ENCODE results near the gene STYXL1.
A peak's percentile ranks its signal among the peaks of the same experiment; 100 is the strongest.
"Not testable (repeated sequence)": the region's sequence is repeated elsewhere in the genome, so short reads cannot be mapped to it uniquely, and the experiment has no call there.

STYXL1 gene

DNA sequence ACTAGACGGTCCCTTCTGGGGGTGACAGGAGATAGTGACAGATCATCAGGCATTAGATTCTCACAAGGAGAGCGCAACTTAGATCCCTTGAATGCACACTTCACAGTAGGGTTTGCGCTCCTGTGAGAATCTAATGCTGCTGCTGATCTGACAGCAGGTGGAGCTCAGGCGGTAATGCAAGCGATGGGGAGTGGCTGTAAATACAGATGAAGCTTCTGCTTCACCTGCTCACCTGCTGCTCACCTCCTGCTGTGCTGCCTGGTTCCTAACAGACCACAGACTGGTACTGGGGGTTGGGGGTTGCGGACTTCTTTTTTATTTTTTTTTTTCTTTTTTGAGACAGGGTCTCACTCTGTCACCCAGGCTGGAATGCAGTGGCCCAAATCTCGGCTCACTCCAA is 18.1 kb downstream of the STYXL1 start:
- not testable (repeated sequence) for DNase-seq (ENCODE audit: low read depth)

DNA sequence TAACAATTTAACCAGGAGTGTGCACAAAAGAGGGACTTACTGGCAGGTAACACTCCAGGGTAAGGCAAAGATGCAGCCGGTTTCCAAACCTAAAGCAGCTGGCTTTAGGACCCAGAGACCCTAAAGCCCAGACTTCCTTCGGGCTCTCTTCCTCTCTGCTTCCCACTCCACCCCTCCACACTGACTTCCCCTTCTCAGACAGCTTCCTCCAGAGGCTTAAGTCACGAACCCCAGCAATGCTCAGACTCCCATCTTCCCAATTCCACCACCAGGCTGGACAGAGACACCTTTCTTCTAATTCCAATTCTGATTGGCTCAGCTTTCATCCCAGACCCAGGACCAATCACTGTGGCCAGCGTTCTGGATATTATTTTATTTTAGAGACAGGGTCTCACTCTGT is 24.8 kb downstream of the STYXL1 start:
- no peak for DNase-seq (ENCODE audit: low read depth)

DNA sequence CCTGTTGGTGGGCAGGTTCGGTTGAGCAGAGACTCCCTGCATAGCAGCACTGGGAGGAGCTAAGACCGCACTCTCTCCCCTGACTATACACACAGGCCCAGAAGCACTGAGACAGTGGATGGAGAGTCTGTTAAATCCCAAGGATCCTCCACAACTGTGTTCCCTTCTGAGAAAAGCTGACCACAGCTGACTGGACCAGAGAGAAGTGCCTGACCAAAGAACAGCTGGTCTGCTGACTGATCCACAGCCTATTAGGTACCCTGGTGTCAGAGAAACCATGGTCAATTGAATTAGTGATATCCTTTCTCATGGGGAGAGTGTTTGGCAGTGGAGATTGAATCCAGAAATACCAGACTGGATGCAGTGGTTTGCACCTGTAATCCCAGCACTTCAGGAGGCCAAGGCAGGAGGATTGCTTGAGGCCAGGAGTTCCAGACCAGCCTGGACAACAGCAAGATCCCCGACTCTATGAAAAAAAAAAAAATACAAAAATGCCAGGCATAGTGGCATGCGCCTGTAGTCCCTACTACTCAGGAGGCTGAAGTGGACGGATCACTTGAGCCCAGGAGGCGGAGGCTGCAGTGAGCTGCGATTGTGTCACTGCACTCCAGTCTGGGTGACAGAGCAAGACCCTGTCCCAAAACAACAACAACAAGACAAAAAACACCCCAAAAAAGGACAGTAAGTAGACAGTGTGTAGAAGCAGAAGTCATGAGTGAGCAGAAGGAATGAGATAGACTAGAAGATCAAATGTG is 25.6 kb downstream of the STYXL1 start:
- no peak for DNase-seq (ENCODE audit: low read depth)

DNA sequence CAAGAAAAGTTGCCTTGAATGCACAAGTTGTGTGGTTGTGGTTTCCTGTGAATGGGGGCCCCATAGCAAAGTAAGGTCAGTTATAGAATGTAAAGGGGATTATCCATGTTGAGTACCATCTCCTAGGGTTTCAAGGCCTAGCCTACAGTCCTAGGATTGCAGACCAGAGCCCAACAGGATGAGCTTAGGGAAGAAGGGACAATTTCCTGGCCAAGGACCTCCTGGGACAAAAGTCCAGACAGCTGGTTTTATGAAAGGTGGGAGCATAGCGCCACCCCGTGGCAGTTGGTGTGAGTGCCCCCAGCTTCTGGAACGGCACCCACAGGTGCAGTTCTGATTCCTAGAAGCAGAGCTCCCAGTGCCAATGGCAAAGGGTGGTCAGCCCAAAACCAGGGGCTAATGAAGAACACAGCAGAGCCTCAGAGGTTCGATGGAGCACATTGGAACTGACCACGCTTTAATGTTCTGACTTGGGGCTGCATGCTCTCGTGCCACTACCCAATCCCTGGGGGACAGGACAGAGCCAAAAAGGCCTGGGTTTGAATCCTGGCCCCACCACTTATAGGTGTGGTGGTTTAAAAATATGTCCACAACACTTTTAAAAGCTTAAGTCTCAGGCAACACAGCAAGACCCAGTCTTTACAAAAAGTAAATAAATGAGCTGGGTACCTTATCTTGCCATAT is 27.6 kb downstream of the STYXL1 start:
- DNase-seq (ENCODE audit: low read depth) = peak; percentile 52

DNA sequence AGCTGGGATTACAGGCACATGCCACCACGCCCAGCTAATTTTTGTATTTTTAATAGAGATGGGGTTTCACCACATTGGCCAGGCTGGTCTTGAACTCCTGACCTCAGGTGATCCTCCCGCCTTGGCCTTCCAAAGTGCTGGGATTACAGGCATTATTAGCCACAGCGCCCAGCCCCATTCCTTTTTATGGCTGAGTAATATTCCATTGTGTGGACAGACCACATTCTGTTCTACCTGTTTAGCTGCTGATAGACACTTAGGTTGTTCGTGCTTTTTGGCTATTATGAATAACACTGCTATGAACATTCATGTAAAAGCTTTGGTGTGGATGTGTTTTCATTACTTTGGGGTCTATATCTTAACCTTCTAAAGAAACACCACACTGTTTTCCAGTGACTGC is 29.3 kb downstream of the STYXL1 start:
- not testable (repeated sequence) for DNase-seq (ENCODE audit: low read depth)

DNA sequence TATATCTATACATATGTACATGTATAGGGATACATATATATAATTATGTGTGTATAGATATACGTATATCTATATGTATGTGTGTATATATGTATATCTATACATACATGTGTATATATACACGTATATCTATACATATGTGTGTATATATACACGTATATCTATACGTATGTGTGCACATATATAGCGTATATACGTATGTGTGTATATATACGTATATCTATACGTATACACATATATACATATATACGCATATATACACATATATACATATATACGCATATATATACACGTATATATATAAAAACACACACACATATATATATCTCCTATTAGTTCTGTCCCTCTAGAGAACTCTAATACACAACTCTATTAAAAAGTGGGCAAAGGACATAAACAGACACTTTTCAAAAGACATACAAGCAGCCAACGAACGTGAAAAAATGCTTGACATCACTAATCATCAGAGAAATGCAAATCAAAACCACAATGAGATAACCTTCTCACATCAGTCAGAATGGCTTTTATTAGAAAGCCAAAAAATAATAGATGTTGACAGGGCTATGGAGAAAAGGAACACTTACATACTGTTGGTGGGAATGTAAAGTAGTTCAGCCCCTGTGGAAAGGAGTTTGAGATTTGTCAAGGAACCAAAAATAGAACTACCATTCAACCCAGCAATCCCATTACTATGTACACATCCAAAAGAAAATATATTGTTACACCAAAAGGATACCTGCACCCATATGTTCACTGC is 31.4 kb downstream of the STYXL1 start:
- DNase-seq (ENCODE audit: low read depth) = no peak

DNA sequence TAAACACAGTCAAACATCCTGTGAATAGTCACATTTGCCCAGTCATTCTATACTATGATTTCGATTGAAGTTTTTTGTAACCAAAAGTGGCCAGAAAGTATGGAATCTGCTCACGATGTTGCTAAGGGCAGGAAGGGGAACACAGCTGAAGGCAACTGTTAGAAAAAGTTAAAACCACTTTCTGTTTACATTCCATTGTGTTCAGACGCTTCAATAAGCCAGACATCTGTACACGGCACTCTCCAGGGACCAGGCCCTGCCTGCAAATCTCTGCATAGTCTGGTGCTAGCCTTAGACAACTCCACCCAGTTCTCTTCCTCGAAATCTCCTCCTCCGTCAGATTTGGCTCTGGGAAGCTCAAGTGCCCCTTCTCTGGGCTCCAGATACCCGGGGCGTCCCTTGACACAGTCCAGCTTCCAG is 36.3 kb downstream of the STYXL1 start:
- no peak for DNase-seq (ENCODE audit: low read depth)

DNA sequence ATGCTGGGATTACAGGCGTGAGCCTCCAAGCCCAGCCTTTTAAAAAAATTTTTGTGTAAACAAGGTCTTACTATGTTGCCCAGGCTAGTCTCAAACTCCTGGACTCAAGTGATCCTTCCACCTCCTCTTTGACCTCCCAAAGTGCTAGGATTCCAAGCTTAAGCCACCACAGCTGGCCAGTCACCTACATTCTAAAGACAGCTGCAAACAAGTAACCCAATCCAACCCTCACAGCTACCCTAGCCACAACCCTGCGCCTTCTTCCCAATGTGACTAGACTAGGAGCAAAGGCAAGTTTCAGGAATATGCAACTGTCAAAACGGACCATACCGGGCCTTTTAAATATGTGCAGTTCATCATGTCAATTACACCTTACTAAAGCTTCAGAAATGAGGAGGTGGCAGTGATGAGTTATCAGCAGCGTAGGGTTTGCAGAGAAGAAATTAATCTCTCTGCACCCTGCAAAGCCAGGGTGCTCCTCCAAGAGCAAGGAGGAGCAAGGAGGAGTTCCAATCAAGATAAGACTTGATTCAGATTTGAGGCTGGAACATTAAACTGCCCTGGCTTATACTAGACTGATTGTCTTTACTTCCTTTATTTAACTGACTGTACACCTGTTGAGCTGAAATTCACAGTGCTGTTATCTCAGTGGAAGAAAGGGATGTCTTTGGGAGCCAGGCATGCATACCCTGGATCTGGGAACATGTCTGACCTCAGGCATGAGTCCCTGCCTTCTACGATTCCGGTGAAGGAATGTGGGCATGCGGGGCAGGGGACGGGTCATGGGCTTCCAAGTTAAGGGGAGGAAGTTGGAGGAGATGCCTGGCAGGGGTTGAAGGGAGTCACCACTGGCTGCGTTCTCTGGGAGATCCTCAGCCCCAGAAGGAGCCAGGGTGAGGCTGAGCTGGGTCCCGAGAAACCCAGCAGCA is 37.9 kb downstream of the STYXL1 start:
- DNase-seq (ENCODE audit: low read depth) = no peak

DNA sequence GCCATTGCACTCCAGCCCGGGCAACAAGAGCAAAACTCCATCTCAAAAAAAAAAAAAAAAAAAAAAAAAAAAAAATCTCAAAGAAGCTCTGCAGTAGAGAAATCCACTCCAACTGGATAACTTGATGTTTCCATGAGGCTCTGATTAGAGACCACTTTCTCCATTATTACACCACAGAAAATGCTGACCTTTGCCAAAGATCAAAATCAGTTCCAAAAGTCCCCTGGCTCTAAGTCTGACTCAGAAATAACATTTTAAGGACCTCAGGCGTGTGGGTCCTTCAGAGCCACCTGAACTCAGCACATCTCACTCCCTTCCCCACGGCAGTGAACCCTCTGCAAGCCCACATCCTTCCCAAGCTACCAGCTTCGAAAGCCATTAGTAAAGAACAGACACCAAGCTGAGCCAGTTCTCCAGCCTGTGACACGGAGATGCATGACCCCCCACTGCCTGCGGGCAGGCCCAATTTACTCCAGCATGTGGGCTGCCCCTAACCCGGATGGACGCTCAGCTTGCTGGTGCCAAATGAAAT is 39.6 kb downstream of the STYXL1 start:
- DNase-seq (ENCODE audit: low read depth) = no peak

DNA sequence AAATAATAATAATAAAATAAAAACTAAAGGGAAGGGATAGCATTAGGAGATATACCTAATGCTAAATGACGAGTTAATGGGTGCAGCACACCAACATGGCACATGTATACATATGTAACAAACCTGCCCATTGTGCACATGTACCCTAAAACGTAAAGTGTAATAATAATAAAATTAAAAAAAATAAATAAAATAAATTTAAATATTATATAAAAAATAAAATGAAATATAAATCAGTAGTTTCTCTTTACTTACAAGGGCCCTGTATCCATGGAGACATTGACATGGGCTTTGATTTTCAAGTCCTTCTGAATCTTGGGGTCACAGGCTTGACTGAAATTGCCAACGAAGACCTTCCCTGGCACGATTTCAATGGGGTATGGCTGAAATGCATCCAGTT is 42.8 kb downstream of the STYXL1 start:
- DNase-seq (ENCODE audit: low read depth) = not testable (repeated sequence)

DNA sequence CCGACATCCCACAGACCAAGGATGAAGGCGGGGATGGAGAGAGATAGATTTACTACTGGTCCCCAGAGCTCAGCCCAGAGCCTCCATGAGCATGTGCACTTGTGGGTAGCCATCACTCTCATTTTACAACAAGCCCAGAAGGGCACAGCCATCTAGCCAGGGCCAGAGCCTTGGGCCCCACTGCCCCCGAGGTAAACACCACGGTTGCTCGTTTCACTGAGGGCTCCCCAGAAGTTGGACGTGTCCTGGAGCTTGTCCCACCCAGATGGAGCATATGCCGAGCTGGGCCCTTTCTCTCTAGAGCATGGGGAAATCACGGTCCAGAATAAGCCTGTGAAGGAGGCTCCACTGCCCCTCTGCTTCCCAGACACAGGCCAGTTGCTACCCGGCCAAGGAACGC is 44.4 kb downstream of the STYXL1 start:
- DNase-seq (ENCODE audit: low read depth) = no peak

DNA sequence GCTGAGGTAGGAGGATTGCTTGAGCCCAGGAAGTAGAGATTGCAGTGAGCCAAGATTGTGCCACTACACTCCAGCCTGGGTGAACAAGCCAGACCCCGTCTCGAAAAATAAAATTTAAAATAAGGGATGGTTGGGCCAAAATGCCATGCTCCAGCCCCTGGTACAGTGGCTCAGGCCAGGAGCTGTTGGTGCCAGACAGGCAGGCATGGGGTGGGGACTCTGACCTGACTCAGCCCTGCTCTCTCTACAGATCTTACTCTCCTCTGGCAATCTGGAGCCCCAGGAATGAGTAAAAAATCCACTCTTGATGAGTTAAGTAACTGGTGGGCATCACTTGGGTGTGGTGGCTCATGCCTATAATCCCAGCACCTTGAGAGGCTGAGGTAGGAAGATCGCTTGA is 45.0 kb downstream of the STYXL1 start:
- DNase-seq (ENCODE audit: low read depth) = no peak

DNA sequence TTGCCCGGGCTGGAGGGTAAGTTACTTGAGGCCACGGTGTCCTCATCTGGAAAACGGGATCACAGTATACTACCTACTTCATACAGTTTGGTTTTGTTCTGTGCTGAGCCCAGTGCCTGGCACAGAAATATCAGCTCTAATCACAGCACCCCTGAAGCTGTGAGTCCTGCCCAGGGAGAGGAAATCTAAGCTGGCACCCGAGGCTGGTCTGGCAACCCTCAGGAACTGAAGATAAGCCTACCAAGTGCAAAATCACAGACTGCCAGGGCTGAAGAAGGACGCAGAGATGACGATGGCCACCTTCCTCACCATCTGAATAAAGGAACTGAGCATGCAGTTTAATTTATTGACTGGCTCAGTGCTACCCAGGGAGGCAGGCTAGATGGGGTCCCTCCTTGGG is 45.7 kb downstream of the STYXL1 start:
- no peak for DNase-seq (ENCODE audit: low read depth)

DNA sequence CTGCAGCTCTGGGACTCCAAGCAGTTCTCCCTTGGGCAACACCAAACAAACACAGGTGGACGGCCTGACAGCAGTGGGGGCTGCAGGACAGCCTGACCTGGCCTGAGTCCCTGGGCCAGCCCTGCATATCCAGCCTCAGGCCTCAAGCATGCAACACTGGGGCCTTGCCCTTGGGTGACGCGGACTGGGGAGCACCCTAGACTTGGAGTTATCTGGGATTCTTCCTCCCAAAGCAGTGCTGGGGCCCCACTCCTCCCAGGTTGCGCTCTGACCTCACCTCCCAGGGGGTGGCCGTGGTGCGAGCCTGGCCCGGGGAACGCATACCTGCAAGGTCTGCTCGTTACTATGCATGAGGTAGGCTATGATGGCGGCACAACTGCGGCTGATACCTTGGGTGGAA is 47.2 kb downstream of the STYXL1 start:
- DNase-seq (ENCODE audit: low read depth) = no peak

DNA sequence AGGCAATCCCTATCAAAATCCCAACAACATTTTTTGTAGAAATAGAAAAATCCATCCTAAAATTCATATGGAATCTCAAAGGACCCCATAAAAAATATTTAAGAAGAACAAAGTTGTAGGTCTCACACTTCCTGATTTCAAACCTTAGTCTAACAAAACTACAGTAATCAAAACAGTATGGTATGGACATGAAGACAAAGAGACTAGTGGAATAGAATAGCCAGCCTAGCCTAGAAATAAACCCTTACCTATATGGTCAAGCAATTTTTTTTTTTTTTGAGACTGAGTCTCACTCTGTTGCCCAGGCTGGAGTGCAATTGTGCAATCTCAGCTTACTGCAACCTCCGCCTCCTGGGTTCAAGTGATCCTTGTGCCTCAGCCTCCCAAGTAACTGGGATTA is 49.8 kb downstream of the STYXL1 start:
- no peak for DNase-seq (ENCODE audit: low read depth)

DNA sequence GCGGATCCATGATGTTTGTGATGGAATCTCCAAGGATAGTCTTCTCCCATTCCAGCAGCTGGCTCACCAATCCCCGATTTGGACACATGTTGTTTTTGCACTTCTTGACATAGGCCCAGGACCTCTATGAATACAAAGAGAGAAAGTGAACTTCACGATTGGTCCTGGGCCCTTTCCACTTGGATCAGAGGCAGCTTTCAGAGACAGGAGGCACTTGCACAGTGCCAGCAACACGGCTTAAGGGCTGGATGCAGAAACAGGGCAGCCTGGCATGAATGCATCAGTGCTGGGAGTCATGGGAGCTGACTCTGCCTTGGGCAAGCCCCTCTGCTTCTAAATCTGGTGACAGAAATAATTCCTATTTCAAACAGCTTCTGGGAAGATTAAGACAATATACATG is 51.3 kb downstream of the STYXL1 start:
- DNase-seq (ENCODE audit: low read depth) = no peak

DNA sequence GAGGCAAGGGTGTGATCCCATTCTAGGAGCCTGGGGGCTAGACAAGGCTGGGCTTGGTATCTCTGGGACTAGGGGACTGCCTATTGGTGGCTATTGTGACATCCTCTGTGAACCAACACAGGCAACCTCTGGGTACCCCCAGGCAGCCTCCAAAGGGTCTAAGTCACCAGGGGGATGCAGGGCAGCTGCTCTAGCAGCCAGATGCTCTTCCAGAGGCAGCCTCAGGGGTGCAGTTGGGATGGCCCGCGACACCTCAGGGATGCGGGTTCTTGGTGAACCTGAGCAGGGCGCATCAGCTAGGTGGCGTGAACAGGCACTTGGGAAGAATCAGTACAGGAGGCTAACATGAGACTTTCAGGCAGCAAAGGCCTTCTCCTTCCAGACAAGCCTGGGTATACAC is 51.8 kb downstream of the STYXL1 start:
- no peak for DNase-seq (ENCODE audit: low read depth)

DNA sequence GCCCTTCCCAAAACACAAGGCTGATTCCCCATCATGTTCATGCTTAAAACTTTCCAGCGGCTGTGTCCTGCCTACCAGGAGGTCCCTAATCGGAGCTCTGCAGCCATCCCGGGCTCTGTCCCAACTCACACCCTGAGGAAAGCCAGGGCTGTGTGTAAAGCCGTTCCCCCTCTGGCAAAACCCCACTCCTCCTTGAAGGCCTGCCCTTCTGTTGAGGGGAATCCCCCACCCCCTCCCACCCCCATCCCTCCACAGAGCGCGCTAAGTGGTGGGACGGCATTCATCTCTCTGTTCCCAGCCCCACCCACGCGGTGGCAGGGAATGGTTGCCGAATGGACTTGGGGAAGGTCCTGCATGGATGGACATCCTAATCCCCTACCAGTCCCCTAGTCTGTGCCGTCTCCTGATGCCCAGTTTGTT is 52.7 kb downstream of the STYXL1 start:
- no peak for DNase-seq (ENCODE audit: low read depth)

DNA sequence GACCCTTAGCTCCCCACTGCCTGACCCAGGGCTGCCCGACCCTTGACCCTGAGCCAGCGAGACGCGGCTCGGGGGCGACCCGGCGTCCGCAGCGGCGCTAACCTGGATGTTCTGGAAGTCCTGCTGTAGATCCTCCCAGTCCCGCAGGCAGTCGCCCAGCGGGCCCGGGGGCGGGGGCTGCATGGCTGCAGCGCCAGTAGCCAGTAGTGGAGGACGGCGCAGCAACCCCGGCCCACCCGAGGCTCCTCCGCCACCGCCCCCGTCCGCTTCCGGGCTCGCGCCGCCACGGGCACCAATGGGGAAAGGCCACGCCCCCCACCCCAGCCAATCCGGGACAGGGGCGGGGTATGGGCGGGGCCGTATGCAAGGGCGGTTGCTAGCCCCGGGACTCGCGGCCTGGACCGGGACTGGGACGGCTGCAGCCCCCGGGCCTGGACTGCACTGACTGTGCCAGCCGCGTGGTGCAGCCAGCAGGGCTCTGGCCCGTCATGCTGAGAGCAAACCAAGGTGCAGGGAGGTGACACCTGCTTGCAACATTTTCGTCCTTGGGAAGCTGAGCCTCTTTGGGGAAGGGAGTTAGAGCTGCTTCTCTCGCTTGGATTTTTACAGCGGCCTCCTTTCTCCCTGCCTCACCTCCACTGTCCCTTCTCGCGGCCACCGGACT is 53.3 kb downstream of the STYXL1 start, which contains the start of gene TMEM120A:
TSS of gene TMEM120A (minus strand) at position 208 of the 664 bp plus-strand sequence. CDS start at position 183, 25 bp downstream.
- peak; percentile 88 for DNase-seq (ENCODE audit: low read depth)

DNA sequence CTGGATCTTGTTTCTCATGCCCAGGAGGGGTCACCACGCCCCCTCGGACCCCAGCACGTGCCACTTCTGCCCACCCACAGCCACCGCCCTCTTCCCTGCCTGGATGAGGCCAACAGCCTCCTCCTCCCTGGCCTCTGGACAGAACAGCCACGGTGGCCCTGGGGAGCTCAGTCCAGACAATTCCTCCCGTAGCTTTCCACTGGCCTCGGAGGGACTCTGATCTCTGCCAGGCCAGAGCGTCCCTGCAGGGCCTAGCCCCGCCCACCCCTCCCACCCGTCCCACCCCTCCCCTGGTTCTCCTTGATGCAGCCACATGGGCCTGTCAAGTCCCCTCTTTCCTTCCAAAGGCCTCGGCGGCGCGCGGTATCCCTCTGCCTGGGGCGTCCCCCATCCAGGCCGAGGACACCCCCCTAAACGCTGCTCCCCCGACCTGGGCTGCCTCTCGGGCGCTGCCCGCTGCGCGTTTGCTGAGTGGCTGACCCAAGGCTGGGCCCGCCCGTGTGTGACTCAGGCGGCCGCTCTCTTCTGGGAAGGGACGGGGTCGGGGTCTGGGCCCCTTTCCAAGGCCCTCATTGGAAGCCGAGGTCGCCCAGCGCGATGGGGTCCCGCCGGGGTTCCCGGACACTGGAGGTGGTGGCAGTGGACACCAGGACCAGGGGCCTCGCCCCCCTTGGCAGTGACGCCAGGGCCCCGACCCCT is 54.0 kb downstream of the STYXL1 start:
- no peak for DNase-seq (ENCODE audit: low read depth)

Data from stimulated activated CD4-positive, alpha-beta T cell treated with anti-CD3 and anti-CD28 coated beads, Interleukin-2, amount 100 ng/mL, for 4 hours (primary cell).